Renal cortical epithelial cell (primary cell): ENCODE data around the gene HIPK3. TPM values are rescaled to one million over a fixed set of nuclear protein-coding genes. Genes with fewer than 3 reads are reported as not detected.
"Not testable (repeated sequence)": the region's sequence is repeated elsewhere in the genome, so short reads cannot be mapped to it uniquely, and the experiment has no call there.

Source experiments
- DNase-seq: peaks from one replicate; pipeline ENCODE4 v3.0.0-alpha.2; 2011; ENCODE audit warnings: low read depth
- total RNA-seq: library from RNA; depleted of rRNA; stranded (reverse); fragments of >200 nt; gene quantifications from 2 replicates; pipeline ENCODE4 v1.2.3, GENCODE V29; 2014

The HIPK3 gene
- total RNA-seq, 1 donor from 2014 or later = 163 TPM

GRCh38 chr11:33258631-33259205 is 1.5 kb downstream of the HIPK3 start:
- DNase-seq = peak; percentile 59

DNA sequence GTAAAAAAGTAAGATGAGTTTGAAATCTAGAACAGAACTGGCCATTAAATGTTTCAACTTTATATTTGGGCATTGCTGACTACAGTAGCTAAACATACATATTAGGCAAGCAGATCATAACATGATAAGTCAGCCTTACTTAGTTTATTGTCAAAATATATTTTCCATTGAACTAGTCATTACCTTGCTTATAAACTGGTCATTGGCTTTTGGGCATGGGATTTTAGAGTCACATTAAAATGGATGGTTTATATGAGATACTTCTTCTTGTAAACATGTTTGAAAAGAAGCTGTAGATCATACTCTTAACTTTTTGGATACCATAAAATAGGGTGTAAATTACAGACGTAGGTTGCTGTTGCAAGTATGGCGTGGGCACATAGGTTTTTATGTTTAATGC is 2.7 kb downstream of the HIPK3 start:
- no peak for DNase-seq

DNA sequence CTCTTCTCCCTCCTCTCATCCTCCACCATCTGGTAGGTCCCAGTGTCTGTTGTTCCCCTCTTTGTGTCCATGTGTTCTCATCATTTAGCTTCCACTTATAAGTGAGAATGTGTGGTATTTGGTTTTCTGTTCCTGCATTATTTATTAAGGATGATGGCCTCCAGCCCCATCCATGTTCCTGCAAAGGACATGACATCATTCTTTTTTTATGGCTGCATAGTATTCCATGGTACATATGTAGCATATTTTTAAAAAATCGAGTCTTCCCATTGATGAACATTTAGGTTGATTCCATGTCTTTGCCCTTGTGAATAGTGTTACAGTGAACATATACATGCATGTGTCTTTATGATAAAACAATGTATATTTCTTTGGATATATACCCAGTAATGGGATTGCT is 4.2 kb downstream of the HIPK3 start:
- DNase-seq = not testable (repeated sequence)

DNA sequence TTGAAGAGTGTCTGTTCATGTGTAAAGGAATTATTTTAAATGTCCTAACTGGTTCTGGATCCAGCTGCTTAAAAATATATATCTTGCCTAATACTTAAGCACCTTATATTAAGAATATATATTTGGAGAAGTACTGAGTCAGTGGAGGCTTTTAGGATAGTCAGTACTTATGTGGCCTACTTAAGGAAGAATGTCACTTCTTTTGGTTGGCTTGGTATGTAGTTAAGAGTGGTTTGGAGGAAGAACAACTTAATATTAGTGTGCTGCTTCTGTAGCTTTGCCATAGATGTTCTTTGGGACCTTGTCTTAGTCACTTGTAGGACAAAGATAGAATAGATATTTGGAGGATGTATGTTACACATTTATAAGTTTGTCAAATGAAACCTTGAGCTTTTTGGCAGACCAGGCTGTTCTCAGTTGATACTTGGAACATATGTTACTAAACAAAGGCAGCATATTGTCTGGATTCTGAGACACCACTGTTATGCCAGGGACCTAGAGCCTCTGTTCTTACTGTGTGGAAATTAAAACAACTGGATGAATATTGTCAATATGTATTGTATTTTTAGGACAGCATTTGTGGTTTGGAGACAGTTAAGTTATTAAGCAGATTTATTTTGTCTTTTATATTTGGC is 4.9 kb downstream of the HIPK3 start:
- DNase-seq = peak; percentile 47

DNA sequence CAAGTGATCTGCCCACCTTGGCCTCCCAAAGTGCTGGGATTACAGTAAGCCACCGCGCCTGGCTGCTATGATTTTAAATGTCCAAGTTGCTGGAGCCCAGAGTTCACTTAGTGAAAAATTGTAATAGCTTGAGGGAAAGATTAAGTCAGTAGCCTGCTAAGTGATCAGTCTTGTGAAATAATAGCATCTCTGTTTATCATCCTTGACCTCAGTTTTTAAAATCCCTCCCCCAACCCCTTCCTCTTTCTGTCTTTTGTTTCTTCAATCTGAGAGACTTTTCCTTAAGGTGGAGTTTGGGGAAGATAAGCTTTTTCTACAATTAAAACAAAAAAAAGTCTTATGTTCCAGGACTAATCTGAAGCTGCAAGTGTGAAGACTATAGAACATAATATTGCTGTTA is 6.4 kb downstream of the HIPK3 start:
- DNase-seq = no peak

- no peak for DNase-seq
These were observed 7.7 kb downstream of the HIPK3 start for GRCh38 chr11:33264926-33265325.

DNA sequence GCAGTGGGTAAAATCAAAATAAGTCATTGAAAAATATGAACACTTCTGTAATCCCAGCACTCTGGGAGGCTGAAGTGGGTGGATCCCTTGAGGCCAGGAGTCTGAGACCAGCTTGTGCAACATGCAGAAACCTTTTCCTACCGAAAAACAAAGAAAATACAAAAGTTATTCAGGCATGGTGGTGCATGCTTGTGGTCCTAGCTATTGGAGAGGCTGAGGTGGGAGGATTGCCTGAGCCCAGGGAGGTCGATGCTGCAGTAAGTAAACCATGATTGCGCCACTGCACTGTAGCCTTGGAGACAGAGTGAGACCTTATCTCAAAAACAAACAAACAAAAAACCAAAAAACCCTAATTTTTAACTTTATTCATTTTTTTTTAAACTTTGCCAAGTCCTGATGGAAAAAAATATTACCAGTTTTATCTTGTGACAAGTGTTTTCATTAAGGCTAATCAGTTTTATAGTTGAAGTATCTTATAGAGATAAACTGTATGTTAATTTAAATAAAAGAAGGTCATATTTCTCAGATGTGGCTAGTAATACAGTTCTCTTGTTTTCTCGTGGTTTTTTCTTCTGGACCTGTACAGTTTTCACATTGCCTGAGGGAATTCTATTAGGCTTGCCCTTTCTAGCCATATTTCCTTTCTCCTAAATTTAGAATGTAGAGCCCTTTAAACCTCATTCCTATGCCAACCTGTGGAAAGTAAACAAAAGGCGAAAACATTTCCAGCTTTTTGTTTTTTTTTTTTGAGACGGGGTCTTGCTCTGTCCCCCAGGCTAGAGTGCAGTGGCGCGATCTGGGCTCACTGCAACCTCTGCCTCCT is 9.4 kb downstream of the HIPK3 start:
- peak; percentile 83 for DNase-seq

GRCh38 chr11:33268945-33269540 is 11.9 kb downstream of the HIPK3 start:
- DNase-seq = peak; percentile 56

GRCh38 chr11:33269822-33270221 is 12.6 kb downstream of the HIPK3 start:
- DNase-seq = no peak

DNA sequence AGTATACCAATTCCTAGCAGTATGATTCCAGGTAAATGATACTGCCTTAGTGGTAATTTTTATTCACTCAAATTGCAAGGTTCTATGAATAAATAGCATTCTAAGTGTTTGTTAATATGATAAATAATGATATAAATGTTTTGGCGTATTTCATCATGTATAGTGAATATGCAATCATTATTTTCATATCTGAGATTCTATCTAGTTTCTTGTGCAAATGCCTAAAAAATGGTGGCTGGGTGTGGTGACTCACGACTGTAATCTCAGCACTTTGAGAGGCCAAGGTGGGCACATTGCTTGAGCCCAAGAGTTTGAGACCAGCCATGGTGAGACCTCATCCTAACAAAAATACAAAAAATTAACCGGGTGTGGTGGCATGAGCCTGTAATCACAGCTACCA is 13.9 kb downstream of the HIPK3 start:
- DNase-seq = no peak

DNA sequence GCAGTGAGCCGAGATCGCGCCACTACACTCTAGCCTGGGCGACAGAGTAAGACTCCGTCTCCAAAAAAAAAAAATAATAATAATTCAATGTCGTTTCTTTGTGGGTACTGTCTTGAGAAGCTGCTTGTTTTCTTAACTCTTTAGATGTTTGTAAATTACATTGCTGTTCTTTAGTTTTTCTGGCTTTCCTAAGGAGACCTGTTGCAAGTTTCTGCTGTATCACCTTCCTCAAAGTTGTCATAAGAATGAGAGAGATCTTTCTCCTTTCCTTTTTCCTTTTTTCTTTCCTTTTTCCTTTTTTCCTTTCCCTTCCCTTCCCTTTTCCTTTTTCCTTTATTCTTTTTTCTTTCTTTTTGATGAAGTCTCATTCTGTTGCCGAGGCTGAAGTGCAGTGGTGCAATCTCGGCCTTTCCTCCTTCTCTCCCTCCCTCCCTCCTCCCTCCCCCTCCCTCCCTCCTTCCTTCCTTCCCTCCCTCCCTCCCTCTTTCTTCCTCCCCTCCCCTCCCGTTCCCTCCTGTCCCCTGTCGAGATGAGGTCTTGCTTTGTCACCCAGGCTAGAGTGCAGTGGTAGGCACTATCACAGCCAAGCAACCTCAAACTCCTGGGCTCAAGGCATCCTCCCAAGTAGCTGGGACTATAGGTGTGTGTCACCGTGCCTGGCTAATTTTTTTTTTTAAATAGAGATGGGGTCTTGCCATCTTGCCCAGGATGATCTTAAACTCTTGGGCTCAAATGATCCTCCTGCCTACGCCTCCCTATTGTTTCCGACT is 15.3 kb downstream of the HIPK3 start:
- no peak for DNase-seq

- DNase-seq = no peak
These were observed 16.5 kb downstream of the HIPK3 start for GRCh38 chr11:33273656-33274055.

- no peak for DNase-seq
These were observed 23.2 kb downstream of the HIPK3 start for GRCh38 chr11:33280411-33280810.

- DNase-seq = no peak
These were observed 24.6 kb downstream of the HIPK3 start for GRCh38 chr11:33281758-33282157.

- no peak for DNase-seq
These were observed 27.6 kb downstream of the HIPK3 start for GRCh38 chr11:33284818-33285217.

GRCh38 chr11:33290319-33290718 is 33.1 kb downstream of the HIPK3 start:
- DNase-seq = no peak

DNA sequence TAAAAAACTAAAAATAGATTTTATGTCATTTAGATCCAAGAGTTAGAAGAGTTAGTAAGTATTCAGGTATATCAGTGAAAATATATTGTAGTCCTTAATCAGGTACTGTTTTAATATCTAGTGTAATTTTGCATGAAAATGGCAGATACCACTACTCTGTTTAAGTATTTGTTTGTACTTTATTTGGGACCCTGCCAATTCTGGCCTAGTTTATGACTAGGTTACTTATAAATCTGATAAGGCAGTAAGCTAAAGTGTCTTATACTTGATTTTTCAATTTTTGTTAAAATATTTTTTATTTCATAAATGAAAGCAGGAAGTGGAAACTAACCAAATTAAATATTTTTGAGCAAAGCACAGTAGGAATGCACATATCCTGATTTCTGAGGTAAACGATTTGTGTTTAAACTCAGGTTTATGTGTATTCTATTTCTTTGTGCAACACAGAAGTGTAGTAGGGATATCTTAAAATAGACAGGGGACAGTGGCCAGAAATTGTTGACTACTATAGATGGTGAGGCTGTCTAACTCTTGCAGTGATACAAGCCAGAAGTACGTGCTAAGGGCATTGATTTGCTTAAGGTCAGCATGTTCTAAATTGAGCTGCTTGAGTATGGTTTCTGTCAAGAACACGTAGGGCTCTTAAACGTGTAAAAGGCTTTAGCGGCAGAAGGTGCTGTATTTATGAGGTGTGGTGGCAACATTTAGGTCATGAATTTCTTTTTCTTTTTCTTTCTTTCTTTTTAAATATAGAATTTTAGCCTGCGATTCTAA is 34.0 kb downstream of the HIPK3 start:
- peak; percentile 42 for DNase-seq

- DNase-seq = no peak
These were observed 35.1 kb downstream of the HIPK3 start for GRCh38 chr11:33292311-33292710.

- DNase-seq = no peak
These were observed 37.0 kb downstream of the HIPK3 start for GRCh38 chr11:33294224-33294623.

GRCh38 chr11:33294797-33295196 is 37.6 kb downstream of the HIPK3 start:
- no peak for DNase-seq

GRCh38 chr11:33296695-33297094 is 39.5 kb downstream of the HIPK3 start:
- DNase-seq = no peak
